HG03064 (cell line): Measurements from ENCODE around the gene TSR3.

ENCODE experiments used
- ATAC-seq: cut with Tn5 transposase; IDR thresholded peaks from one replicate; pipeline ENCODE4 v1.9.1; 2021; ENCODE audit warnings: low read depth; ENCODE audit not compliant: unreplicated experiment

Gene TSR3

GRCh38 chr16:1351582-1352362, at the start of gene TSR3, which contains the start of gene GNPTG:
TSR3 (minus strand) TSS chr16:1351878; CDS start chr16:1351804, 74 bp downstream.
GNPTG (plus strand) TSS chr16:1351931; CDS start chr16:1351966, 35 bp downstream.
- peak; percentile 65 for ATAC-seq

GRCh38 chr16:1401061-1401757, 49.5 kb upstream of the TSR3 start:
- no peak for ATAC-seq

GRCh38 chr16:1398826-1399581, 47.3 kb upstream of the TSR3 start:
- no peak for ATAC-seq

GRCh38 chr16:1398351-1398750, 46.7 kb upstream of the TSR3 start:
- ATAC-seq, result no peak

GRCh38 chr16:1397779-1398178, 46.1 kb upstream of the TSR3 start:
- ATAC-seq, result no peak

GRCh38 chr16:1395444-1396031, 43.9 kb upstream of the TSR3 start:
- ATAC-seq, result no peak

GRCh38 chr16:1394367-1394951, 42.8 kb upstream of the TSR3 start:
- ATAC-seq, result no peak

- no peak for ATAC-seq
Observed at GRCh38 chr16:1393613-1394176, 42.0 kb upstream of the TSR3 start.

- ATAC-seq, result no peak
Observed at GRCh38 chr16:1392826-1393225, 41.1 kb upstream of the TSR3 start.

- ATAC-seq, result no peak
Observed at GRCh38 chr16:1390239-1390779, 38.6 kb upstream of the TSR3 start.

GRCh38 chr16:1389762-1390161, 38.1 kb upstream of the TSR3 start:
- no peak for ATAC-seq

GRCh38 chr16:1387331-1387730, 35.7 kb upstream of the TSR3 start:
- ATAC-seq, result no peak

- ATAC-seq, result no peak
Observed at GRCh38 chr16:1385232-1385631, 33.6 kb upstream of the TSR3 start.

GRCh38 chr16:1383556-1383955, 31.9 kb upstream of the TSR3 start:
- no peak for ATAC-seq

GRCh38 chr16:1381612-1382406, 30.1 kb upstream of the TSR3 start:
- ATAC-seq, result no peak

- ATAC-seq, result no peak
Observed at GRCh38 chr16:1380195-1380594, 28.5 kb upstream of the TSR3 start.

GRCh38 chr16:1379304-1380076, 27.8 kb upstream of the TSR3 start:
- ATAC-seq, result no peak

GRCh38 chr16:1378804-1379303, 27.2 kb upstream of the TSR3 start:
- ATAC-seq, result no peak
